EL (cell line): ENCODE results near the gene OARD1.
"Not testable (repeated sequence)": the region's sequence is repeated elsewhere in the genome, so short reads cannot be mapped to it uniquely, and the experiment has no call there.

Experiments used
- DNase-seq: peaks from one replicate; pipeline ENCODE4 v3.0.0-alpha.2; 2016

The OARD1 gene

DNA sequence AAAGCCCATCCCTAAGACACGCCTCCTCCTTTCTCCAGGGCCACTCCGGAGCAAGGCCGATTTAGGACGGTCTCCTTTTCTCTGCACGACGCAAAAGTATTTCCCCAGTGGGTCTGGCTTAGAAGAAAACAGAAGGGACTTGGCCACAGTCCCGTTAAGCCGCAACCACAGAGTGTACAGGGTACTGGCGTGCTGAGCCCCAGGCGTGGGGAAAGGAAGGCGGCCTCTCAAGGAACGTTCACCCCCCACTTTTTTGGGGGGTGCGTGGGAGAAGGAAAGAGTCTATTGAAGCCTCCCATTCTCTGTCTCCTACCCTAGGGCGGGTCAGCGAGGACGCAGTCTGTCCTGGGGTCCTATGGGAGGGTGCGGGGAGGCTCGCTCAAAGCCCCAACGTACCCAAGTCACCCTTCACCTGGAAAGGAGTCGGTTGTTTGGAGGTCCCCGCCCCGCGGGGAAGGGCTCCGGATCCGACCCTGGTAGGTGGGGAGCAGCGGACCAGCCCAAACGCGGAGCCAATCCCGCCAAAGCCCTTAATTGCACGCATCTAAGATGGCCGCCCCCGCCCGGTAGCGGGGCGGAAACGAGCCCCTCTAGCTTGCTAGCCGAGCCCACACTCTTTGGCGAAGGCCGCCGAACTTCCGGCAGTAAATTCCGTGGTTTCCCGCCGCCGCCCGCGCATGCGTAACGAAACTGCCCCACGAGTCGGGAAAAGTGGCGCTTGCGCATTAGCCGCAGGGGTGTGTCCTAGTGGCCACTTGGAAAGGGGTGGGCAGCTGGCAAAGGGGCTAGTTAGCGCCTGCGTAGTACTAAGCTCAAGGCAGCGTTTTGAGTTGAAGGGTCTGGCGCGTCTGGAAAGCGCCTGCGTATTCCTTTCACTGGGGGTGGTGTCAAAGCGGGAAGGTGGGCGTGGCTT lies at the start of gene OARD1:
TSS of gene OARD1 (minus strand) at position 434 of the 913 bp plus-strand sequence. CDS start 722 bp downstream, outside the sequence.
- peak; percentile 100 for DNase-seq

GRCh38 chr6:41120058-41120457 lies 47.9 kb upstream of the OARD1 start:
- no peak for DNase-seq

DNA sequence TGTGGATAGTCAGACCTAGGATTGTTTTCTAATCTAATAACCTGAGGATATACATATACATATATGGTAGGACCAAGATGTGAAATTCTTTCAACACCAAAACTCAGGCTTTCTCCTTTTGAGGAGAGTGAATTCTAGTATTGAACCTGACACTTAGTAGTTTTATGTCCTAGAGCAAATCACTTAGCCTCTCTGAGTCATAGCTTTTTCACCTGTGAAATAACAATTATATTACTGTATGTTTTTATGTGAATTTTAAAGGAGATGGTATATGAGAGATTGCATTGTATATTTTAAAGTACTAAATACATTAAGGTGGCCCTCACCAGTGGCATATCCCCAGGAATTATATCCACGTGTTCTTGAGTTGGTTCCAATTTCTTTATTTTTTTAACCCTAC lies 47.4 kb upstream of the OARD1 start:
- no peak for DNase-seq

DNA sequence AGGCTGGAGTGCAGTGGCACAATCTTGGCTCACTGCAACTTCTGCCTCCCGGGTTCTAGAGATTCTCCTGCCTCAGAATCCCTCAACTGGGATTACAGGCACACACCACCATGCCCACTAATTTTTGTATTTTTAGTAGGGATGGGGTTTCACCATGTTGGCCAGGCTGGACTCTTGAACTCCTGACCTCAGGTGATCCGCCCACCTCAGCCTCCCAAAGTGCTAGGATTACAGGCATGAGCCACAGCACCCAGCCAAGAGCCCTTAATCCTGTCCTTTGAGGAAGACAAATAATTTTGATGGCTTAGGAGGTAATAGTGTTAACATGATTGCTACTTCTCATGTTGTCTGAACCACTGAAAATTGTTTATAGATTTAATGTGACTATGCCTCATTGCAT lies 42.9 kb upstream of the OARD1 start:
- not testable (repeated sequence) for DNase-seq

DNA sequence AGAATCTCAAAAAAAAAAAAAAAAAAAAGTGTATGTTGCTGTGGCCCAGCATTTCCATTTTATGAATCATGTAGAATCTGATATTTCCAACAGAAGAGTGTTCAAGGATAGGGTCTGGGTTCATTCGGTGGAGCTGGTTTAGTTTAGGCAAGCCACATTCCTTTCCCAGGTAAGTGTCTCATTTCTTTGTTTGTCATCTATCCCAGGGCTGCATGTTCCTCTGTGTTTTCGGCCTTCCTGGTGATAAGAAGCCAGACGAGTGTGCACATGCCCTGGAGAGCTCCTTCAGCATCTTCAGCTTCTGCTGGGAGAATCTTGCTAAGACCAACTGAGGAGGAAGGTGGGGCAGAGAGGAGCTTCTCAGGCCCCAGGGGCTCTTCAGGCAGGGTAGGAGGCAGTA lies 38.9 kb upstream of the OARD1 start:
- DNase-seq = no peak

- DNase-seq = no peak
Observed at GRCh38 chr6:41103847-41104246, 31.7 kb upstream of the OARD1 start.

GRCh38 chr6:41100871-41101287 lies 28.7 kb upstream of the OARD1 start:
- no peak for DNase-seq

DNA sequence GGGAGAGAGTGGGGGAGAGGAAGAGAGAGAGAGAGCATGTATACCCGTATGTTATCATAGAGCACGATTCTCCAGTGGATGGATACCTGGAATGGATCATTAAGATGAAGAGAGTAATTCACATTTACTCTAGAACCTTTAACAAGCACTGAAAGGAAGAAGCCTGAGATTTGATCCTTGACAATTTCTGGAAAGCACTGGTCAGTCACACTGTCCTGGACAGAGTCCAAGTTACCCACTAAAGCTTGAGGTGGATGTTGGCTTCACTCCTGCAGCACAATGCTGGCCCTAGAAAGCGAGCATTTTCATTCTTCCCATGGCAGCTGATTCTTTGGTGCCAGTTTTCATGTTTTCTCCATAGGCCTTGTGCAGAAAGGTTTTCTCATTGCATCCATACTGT lies 26.2 kb upstream of the OARD1 start:
- peak; percentile 19 for DNase-seq

- DNase-seq = peak; percentile 86
Observed at GRCh38 chr6:41097467-41098090, 25.4 kb upstream of the OARD1 start.

DNA sequence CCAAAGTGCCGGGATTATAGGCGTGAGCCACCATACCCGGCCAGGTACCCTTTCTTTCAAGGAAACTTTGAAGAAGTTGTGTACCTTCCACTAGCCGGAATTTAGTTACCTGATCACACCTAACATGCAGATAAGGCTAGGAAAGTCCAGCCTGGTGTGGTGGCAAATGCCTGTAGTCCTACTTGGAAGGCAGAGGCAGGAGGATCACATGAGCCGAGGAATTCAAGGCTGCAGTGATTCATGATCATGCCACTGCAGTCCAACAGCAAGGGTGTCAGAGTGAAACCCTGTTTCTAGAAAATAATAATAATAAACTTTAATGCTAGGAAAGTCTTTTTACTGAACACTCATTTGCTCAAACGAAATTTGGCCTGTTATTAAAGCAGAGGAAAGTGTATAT lies 21.6 kb upstream of the OARD1 start:
- no peak for DNase-seq

DNA sequence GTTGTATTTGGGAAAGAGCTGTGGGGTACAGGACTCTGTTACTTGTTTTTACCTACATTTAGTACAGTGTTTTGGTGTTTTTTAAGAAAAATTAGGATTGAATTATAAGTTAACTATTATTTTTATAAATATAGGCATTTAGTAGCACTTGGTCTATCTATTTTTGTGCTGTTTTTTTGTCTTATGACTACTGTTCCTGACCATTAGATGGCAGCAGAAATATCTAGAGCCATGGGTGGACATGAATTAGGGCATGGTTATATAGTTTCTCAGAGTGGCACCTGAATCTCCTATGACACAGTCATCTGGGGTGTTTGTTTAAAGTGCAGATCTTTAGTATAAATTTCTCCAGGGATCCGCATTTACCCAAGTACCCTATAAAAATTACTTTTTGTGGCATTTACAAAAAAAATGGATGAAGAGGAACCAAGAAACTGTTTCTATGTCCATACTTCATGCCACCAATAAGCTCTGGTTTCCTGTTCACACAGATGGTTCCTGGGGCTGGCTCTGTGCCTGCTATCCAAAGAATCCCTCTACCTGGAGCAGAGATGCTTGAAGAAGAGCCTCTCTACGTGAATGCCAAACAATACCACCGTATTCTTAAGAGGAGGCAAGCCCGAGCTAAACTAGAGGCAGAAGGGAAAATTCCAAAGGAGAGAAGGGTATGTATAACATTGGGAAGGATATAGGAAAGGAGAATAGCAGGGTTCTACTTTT lies 20.4 kb upstream of the OARD1 start:
- peak; percentile 20 for DNase-seq

DNA sequence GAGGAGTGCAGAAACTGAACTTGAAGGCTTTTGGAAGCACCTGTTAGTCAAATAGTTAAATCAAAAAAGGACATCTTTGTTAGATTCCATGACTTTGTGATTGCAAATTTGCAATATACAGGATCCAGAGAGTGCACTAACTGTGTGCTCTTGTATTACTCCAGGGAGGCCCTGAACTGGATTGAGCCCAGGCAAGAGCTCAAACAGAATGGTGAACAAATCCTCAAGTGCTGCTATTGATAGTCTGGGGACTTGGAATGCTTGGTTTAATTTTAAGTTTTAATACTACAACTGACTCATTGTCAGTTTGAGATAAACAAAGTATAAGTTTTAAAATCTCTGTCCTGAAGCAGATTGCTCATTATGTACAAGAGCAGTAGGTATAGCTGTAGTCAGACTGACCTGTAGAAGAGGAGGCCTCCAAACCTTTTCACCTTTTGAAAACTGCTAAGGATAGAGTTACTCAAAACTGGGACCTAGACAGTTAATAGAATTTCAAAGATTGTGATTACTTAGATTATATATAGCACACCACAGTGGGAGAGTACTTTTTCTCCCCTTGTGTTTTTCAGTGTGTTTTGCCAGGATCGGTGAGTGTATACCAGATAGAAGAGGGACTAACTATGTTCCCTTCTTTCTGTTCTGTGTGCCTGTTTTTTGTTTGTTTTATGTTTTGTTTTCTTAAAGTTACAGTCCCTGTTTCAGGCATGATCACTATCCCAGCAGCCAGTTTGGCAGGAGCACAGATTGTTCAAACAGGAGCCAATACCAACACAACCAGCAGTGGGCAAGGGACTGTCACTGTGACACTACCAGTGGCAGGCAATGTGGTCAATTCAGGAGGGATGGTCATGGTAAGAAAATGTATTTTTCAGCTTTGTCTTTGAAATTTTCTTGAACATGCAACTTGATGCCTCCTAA lies 18.9 kb upstream of the OARD1 start:
- no peak for DNase-seq

DNA sequence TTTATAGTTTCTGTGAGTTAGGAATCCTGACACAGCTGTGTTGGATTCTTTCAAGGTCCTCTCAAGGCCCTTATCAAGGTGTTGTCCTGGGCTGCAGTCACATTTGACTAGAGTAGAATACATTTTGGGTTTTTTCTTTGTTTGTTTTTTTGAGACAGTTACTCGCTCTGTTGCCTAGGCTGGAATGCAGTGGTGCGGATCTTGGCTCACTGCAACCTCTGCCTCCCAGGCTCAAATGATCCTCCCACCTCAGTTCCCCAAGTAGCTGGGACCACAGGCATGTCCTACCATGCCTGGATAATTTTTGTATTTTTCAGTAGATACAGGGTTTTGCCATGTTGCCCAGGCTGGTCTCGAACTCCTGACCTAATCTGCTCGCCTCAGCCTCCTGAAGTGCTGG lies 16.3 kb upstream of the OARD1 start:
- no peak for DNase-seq

DNA sequence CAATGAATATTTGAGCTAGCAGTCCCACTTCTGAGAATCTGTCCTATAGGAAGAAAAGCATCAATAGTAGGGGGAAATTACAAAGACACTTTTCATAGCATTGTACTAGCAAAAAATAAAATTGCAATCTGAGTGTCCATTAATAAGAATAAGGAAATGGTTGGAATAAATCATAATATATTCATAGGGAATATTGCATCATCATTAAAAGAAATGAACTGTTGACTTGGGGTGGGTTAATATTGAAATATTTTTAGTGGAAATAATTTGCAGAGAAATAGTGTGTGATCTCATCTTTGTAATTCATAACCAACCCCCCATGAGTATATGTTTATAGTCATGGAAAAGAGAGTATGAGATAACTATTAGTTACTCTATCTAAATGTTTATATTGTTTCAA lies 13.0 kb upstream of the OARD1 start:
- no peak for DNase-seq

GRCh38 chr6:41083072-41083471 lies 10.9 kb upstream of the OARD1 start:
- no peak for DNase-seq

DNA sequence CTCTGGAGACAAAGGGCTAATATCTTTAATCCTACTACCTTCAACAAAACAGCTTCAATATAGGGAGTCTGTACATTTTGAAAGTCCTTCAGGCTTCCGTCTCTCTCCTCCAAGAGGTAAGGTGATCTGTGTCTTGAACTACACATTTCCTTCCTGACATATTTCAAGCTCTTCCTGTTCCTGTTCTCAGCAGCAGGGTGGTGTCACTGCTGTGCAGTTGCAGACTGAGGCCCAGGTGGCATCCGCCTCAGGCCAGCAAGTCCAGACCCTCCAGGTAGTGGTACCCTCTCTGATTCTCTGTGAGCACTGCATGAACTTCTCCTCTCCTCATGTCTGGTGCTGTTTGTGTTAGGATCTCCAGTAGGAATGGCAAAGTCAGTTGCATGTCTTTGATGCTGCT lies 8.5 kb upstream of the OARD1 start:
- no peak for DNase-seq

- DNase-seq = no peak
Observed at GRCh38 chr6:41079080-41079479, 6.9 kb upstream of the OARD1 start.

DNA sequence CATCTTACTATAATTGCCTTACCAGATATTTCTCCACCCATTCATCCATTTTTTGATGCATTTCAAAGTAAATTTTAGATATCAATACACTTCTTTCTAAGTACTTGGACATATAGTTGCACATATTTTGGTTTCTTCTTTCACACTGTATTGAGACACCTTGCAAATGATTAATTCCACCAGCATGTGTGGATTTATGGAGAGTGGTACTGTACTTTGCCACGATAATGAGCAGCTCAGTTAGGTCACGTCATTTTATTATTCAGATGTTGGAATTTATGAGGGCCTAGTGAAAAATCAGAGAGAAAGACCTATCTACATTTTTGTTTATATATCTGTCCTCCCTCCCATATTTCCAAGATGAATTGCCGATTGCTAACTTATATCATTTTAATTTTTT lies 5.9 kb upstream of the OARD1 start:
- no peak for DNase-seq

GRCh38 chr6:41077536-41077935 lies 5.4 kb upstream of the OARD1 start:
- DNase-seq = no peak

DNA sequence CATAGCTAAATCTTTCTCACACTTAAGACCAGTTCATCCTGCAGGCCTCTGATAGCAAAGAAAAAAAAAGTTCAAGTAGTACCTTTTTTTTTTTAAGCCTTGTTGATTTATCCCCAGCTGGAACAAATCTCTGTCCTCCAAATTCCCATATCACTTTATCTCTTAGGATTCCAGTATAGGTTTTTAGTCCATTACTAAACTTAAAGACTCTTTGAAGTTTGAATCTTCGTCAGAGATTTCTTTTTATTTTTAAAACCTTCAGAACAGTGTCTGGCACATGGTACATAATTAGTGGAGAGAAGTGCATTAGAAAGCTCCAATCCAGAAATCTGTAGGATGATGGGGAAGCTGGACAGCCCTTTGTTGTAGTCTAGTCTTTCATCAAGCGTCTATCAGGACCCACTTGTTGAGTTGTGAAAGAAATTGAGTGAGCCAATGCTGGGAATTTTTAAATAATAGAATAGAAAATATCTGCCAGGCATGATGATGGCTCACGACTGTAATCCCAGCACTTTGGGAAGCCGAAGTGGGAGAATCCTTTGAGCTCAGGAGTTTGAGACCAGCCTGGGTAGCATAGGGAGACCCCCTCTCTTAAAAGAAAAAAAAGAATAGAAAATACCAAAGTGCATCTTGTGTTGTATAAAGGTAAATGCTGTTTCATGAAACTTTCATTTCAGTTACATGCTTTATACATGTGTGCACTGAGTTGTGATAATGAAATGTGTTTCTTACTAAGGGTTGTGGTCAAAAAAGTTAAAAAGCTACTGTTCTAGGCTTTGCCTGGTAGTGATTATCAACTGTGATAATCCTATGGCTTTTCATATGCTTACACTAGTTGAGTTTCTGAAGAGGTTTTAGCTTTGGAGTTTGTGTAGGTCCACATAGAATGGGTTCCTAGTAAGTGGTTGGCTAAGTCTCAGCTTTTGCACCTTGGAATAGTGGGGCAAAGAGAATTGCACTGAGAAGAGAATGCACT lies 3.8 kb upstream of the OARD1 start:
- DNase-seq = no peak

DNA sequence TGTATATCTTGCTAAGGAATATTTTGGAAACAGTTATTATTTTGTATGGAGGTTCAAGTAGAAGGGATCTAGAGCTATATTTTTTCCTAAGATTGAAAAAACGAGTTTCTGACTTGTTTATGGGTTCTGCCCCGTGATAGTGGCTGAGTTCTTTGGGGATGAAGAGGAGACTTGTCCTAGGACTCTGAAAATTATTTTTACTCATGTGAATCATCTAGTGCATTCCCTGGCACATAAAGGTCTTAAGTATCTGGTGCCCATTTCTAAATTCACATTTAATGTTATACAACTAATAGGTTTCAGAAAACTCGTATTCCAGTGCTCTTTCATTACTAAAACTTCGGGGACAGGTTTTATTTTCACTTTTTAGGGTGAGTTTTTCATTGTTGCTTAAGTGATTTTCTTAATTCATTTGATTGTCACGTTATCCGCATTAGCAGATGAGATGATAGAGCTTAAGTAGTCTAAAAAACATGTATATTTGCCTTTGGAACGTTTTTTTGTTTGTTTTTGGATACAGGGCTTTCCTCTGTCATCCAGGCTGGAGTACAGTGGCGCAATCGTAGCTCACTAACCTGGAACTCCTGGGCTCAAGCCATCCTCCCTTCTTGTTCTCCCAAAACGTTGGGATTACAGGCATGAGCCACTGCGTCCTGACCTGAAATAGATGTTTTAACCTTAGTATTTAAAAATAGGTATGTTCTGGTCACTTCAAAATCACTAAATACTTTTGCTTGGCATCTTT lies 2.7 kb upstream of the OARD1 start:
- no peak for DNase-seq
